Activated naive CD4-positive, alpha-beta T cell treated with anti-CD3 and anti-CD28 coated beads, Interleukin-2, amount 10 ng/mL, durations not matched to agents 7 days and 5 days (primary cell): ENCODE results near the gene CHRNB1.
"Not testable (repeated sequence)": the region's sequence is repeated elsewhere in the genome, so short reads cannot be mapped to it uniquely, and the experiment has no call there.

Experiments used
- CTCF ChIA-PET: fragments of 350-600 bp; sonication (Branson Sonifier 250); formaldehyde crosslinking; loops from one replicate; lab custom pipeline; 2021; ENCODE audit warnings: antibody characterized with exemption; lab: Charles Lee
- DNase-seq: peaks from one replicate; pipeline ENCODE4 v3.0.0-alpha.2; 2020
- H3K27ac Mint-ChIP-seq: one replicate; pipeline ENCODE4 v1.8.0; 2021; ENCODE audit warnings: mild to moderate bottlenecking, moderate library complexity, mixed read lengths
- H3K27me3 Mint-ChIP-seq: one replicate; pipeline ENCODE4 v1.8.0; 2021; ENCODE audit warnings: mild to moderate bottlenecking, mixed read lengths
- H3K36me3 Mint-ChIP-seq: one replicate; pipeline ENCODE4 v1.8.0; 2021; ENCODE audit warnings: mixed read lengths
- H3K4me1 Mint-ChIP-seq: one replicate; pipeline ENCODE4 v1.8.0; 2021; ENCODE audit warnings: mixed read lengths
- H3K4me3 Mint-ChIP-seq: one replicate; pipeline ENCODE4 v1.8.0; 2021; ENCODE audit warnings: mild to moderate bottlenecking, moderate library complexity, mixed read lengths
- H3K9me3 Mint-ChIP-seq: one replicate; pipeline ENCODE4 v1.8.0; 2021; ENCODE audit warnings: mixed read lengths

CHRNB1 gene

GRCh38 chr17:7474767-7475166 lies 29.9 kb downstream of the CHRNB1 start:
- CTCF ChIA-PET, H3K27me3 Mint-ChIP-seq, H3K9me3 Mint-ChIP-seq, DNase-seq, H3K4me3 Mint-ChIP-seq, H3K27ac Mint-ChIP-seq: not testable (repeated sequence)
- H3K4me1 Mint-ChIP-seq = peaks cover 48% of the 10 kb centered on the region
- H3K36me3 Mint-ChIP-seq = peaks cover 14% of the 10 kb centered on the region

DNA sequence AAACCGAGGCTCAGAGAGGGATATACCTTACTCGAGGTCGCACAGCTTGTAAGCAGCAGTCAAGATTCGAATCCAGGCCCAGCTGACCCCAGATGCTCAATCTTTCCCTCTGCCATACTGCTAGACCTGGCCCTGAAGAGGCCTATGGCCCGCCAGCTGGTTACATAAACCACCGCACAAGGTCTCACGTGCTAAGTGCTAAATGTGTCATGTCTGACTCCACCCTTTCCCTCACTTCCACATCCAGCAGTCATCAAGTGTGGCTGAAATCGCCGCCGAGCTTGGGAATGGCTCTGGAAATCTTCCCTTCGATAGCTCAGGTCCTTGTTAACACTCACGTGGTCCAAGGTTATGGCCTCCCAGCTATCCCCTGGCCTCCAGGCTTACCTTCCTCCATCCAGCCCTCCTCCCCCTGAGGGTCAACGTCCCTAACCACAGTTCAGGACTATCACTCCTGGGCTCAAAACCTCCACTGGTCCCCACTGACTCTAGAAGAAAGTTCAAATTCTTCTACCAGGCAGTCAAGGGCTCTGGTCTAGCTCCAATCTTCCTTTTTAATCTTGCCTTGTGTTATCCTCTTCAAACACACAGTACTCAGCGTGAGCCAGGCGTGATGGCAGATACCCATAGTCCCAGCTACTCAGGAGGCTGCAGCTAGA lies 31.0 kb downstream of the CHRNB1 start:
- CTCF ChIA-PET = interaction anchor here (0.9 to 2.8 kb wide), 4 partner anchors 40 to 618 kb away, joined by 3 to 10 read pairs (median 5); partner anchors contain the start of gene TMEM102
- Mint-ChIP-seq H3K36me3 (peaks cover 18% of the 10 kb centered on the region), H3K4me3 (no peak overlapping the region), H3K27me3 (no peaks in the 10 kb centered on the region), H3K9me3 (no peaks in the 10 kb centered on the region), H3K27ac (no peak overlapping the region), H3K4me1 (peaks cover 56% of the 10 kb centered on the region)
- DNase-seq = no peak

- Mint-ChIP-seq H3K27ac (peak overlapping the region; percentile 6), H3K36me3 (peaks cover 18% of the 10 kb centered on the region), H3K4me1 (peaks cover 58% of the 10 kb centered on the region), H3K4me3 (peak overlapping the region; percentile 1), H3K27me3 (no peaks in the 10 kb centered on the region), H3K9me3 (no peaks in the 10 kb centered on the region)
- DNase-seq = no peak
- CTCF ChIA-PET = interaction anchor here (1.2 to 2.8 kb wide), 3 partner anchors 41 to 120 kb away, joined by 4 to 10 read pairs (median 6); partner anchors contain the start of gene TMEM102
Measured at GRCh38 chr17:7476494-7476893, 31.6 kb downstream of the CHRNB1 start.

DNA sequence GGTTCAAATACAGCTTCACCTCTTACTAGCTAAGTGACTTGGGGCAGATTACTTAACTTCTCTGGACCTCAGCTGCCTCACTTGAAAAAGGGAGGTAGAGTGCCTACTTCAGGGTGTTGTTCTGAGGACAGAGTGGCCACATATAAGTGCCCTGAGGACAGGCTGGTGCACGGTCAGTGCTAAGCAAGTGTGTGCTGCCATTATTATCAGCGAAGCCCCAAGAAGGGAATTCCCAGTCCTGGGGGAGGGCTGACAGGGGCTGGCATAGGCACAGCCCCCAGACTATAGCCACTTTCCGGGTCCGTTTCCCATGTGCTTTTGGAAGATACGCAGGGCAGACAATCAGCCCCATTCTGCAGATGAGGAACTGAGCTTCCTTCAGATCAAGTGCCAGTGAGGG lies 32.1 kb downstream of the CHRNB1 start:
- Mint-ChIP-seq H3K36me3 (peaks cover 18% of the 10 kb centered on the region), H3K27me3 (no peaks in the 10 kb centered on the region), H3K4me3 (peak overlapping the region; percentile 79), H3K27ac (peak overlapping the region; percentile 6), H3K9me3 (no peaks in the 10 kb centered on the region), H3K4me1 (peaks cover 58% of the 10 kb centered on the region)
- no peak for DNase-seq
- CTCF ChIA-PET = interaction anchor here (1.4 to 2.8 kb wide), 2 partner anchors 39 to 84 kb away, joined by 3 to 10 read pairs; no protein-coding TSS in a partner anchor

DNA sequence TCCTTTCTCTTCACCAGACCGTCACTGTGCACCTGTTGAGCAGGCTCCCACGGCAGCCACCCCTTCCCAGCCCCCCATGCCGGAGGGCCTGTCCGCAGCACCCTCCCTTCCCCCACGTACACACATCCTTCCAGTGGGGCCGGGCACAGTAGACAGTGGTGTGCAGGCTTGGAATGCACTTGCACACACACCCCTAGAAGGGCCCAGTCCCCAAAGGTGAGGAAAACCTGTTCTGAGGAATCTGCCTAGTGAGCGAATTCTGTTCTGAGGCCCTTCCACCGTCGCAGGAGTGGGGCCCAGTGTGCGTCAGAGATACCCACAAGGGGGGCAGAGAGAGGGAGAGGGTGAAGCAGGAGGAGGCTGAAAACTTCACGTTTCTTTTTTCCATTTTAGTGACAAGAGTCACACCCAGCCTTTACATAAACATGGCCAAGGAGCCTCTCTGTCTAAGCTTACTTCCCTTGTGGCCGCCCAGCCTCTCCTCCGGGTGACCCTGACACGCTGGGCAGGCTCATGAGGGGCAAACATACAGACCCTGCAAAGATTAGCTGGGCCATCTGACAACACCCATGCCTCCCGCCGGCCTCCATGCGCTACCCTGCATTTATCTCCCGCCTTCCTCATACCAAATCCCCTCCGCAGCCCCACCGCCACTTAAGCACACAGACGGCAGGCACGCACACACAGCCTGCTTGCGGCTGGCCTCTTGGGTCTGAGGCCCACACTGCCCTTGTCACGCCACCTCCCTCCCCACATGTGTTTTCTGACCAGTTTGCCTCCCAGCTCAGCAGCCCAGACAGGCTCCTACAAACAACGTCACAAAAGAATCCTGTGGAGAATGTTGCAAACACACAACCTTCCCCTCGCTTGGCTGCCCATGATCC lies 32.8 kb downstream of the CHRNB1 start:
- Mint-ChIP-seq H3K4me3 (peak overlapping the region; percentile 79), H3K36me3 (peaks cover 18% of the 10 kb centered on the region), H3K4me1 (peaks cover 61% of the 10 kb centered on the region), H3K27me3 (no peaks in the 10 kb centered on the region), H3K9me3 (no peaks in the 10 kb centered on the region), H3K27ac (peak overlapping the region; percentile 78)
- CTCF ChIA-PET = interaction anchor here (1.4 to 2.8 kb wide), 2 partner anchors 40 to 83 kb away, joined by 3 to 10 read pairs; no protein-coding TSS in a partner anchor
- DNase-seq = no peak

DNA sequence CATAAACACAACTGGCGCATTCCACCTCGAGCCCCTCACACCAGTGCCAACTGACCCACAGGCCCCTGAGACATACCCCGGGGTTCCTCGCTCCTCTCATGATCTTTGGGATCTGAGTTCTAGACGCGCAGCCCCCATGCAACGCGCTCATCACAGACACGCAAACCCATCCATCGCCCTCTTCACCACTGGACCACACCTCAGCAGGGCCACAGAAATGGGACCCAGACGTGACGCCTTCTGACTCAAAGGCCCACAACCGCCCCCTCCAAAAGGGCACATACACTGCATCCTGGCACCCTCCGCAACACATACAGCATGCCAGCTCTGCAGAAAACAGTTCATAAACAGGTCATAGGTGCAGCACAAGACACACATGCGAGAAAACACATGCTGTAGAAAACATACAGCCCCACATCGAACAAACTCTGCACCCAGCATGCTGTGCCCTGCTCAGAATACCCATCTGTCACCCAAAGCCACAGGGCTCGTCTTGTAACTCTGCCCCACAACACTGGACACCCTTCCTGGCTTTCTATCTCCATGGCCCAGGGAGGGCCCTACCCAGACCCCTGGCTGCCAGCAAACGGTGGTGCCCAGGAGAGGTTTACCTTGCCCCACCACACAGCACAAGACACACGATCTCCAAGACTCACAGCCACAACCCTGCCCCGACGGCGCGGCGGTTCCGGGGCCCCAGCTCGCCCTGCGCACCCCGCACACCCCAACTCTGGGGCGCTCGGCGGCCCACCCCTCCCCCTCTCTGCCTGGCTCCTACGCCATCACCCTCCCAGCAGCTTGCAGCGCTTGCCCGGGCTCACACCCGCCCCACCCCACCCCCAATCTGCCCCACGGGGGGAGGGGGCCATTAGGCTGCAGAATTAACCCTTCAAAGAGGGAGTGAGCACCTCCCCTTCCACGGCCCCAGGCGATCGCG lies 33.7 kb downstream of the CHRNB1 start:
- no peaks in the 10 kb centered on the region for H3K9me3 Mint-ChIP-seq
- peak overlapping the region; percentile 79 for H3K4me3 Mint-ChIP-seq
- H3K27me3 Mint-ChIP-seq = no peaks in the 10 kb centered on the region
- DNase-seq = peak; percentile 81
- CTCF ChIA-PET = interaction anchor here (1.4 kb wide), 1 partner anchor 40 kb away, joined by 3 read pairs; no protein-coding TSS in a partner anchor
- peaks cover 18% of the 10 kb centered on the region for H3K36me3 Mint-ChIP-seq
- peaks cover 67% of the 10 kb centered on the region for H3K4me1 Mint-ChIP-seq
- peak overlapping the region; percentile 78 for H3K27ac Mint-ChIP-seq

- peaks cover 18% of the 10 kb centered on the region for H3K36me3 Mint-ChIP-seq
- H3K9me3 Mint-ChIP-seq = no peaks in the 10 kb centered on the region
- peaks cover 67% of the 10 kb centered on the region for H3K4me1 Mint-ChIP-seq
- CTCF ChIA-PET = interaction anchor here (0.8 to 3.9 kb wide), 3 partner anchors 43 to 124 kb away, joined by 3 to 19 read pairs (median 3); partner anchors contain the start of gene TMEM102
- peak; percentile 72 for DNase-seq
- peak within 1 kb of the TSS; percentile 90 for H3K4me3 Mint-ChIP-seq
- peak within 1 kb of the TSS; percentile 95 for H3K27ac Mint-ChIP-seq
- no peaks in the 10 kb centered on the region for H3K27me3 Mint-ChIP-seq
Measured at GRCh38 chr17:7479213-7480088, 34.6 kb downstream of the CHRNB1 start, which contains the start of gene ZBTB4. ZBTB4 (minus strand) TSS chr17:7479631; CDS start chr17:7466801, 12,830 bp downstream.

DNA sequence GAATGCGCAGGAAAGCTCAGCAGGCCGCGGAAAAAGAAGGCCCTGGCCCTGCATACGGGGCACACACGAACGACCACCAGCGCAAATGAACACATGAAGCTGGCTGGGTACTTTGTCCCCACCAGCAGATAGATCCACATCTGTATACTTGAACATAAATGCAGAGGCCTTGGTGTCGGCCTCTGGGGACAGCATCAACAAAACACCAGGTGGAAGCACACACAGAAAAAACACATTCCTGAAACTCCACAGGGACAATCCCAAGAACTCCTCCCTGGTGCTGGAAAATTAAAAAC lies 35.2 kb downstream of the CHRNB1 start:
- peak overlapping the region; percentile 90 for H3K4me3 Mint-ChIP-seq
- H3K27me3 Mint-ChIP-seq = no peaks in the 10 kb centered on the region
- peaks cover 21% of the 10 kb centered on the region for H3K36me3 Mint-ChIP-seq
- H3K4me1 Mint-ChIP-seq = peaks cover 72% of the 10 kb centered on the region
- DNase-seq = no peak
- peak overlapping the region; percentile 95 for H3K27ac Mint-ChIP-seq
- CTCF ChIA-PET = interaction anchor here (0.8 to 3.9 kb wide), 3 partner anchors 44 to 124 kb away, joined by 3 to 19 read pairs (median 3); partner anchors contain the start of gene TMEM102
- H3K9me3 Mint-ChIP-seq = no peaks in the 10 kb centered on the region

- H3K9me3 Mint-ChIP-seq, DNase-seq, H3K27me3 Mint-ChIP-seq: not testable (repeated sequence)
- Mint-ChIP-seq H3K4me3 (peak within 1 kb of the TSS; percentile 90), H3K27ac (peak within 1 kb of the TSS; percentile 95), H3K4me1 (peaks cover 75% of the 10 kb centered on the region), H3K36me3 (peaks cover 24% of the 10 kb centered on the region)
- CTCF ChIA-PET = interaction anchor here (3.9 kb wide), 1 partner anchor 45 kb away, joined by 19 read pairs; the partner anchor contains the start of gene TMEM102
Measured at GRCh38 chr17:7481275-7481674, 36.4 kb downstream of the CHRNB1 start, which contains the start of gene SLC35G6. SLC35G6 (plus strand) TSS chr17:7481446; CDS start chr17:7481517, 71 bp downstream.

GRCh38 chr17:7481842-7482741 lies 37.2 kb downstream of the CHRNB1 start:
- H3K9me3 Mint-ChIP-seq, DNase-seq, H3K27me3 Mint-ChIP-seq: not testable (repeated sequence)
- Mint-ChIP-seq H3K27ac (peak overlapping the region; percentile 100), H3K36me3 (peaks cover 22% of the 10 kb centered on the region), H3K4me3 (peak overlapping the region; percentile 99), H3K4me1 (peaks cover 74% of the 10 kb centered on the region)
- CTCF ChIA-PET = interaction anchor here (3.9 kb wide), 1 partner anchor 46 kb away, joined by 19 read pairs; the partner anchor contains the start of gene TMEM102

GRCh38 chr17:7482742-7483088 lies 37.9 kb downstream of the CHRNB1 start:
- not testable (repeated sequence) for H3K9me3 Mint-ChIP-seq, DNase-seq, H3K27me3 Mint-ChIP-seq
- Mint-ChIP-seq H3K4me1 (peaks cover 74% of the 10 kb centered on the region), H3K4me3 (peak overlapping the region; percentile 99), H3K36me3 (peaks cover 28% of the 10 kb centered on the region), H3K27ac (peak overlapping the region; percentile 100)
- CTCF ChIA-PET = interaction anchor here (3.9 kb wide), 1 partner anchor 47 kb away, joined by 19 read pairs; the partner anchor contains the start of gene TMEM102
